Keratinocyte (primary cell): ENCODE results near the gene ERN2. TPM values are rescaled to one million over a fixed set of nuclear protein-coding genes. Genes with fewer than 3 reads are reported as not detected.

Experiments
- DNase-seq: peaks from one replicate; pipeline ENCODE4 v3.0.0-alpha.2; 2011; ENCODE audit warnings: low read depth, missing footprints, low spot score
- FAIRE-seq: peaks from 2 replicates; lab custom pipeline; 2011; peaks lifted over from hg19 to GRCh38; lab: Jason Lieb, UNC
- H2AFZ ChIP-seq: 2 replicates; pipeline ENCODE4 v1.6.0; 2012; ENCODE audit warnings: low read length, control low read depth, inconsistent platforms; ENCODE audit not compliant: control insufficient read depth
- H3K27ac ChIP-seq: 2 replicates; pipeline ENCODE4 v1.5.1; 2011; ENCODE audit warnings: low read length; ENCODE audit not compliant: control insufficient read depth, insufficient read depth
- H3K27me3 ChIP-seq: 3 replicates; pipeline ENCODE4 v1.6.0; 2011; ENCODE audit warnings: low read length; ENCODE audit not compliant: control insufficient read depth, insufficient read depth; ENCODE audit errors: extremely low read depth
- H3K36me3 ChIP-seq, 2 experiments: 2 replicates in 1 of 2; 3 replicates in 1 of 2; pipeline ENCODE4 v1.5.1; 2011; ENCODE audit warnings: low read length in 2 of 2, mild to moderate bottlenecking in 1 of 2; ENCODE audit not compliant: control insufficient read depth in 2 of 2, insufficient read depth in 2 of 2; ENCODE audit errors: extremely low read depth in 1 of 2
- H3K4me1 ChIP-seq: 3 replicates; pipeline ENCODE4 v1.5.1; 2011; ENCODE audit warnings: low read length; ENCODE audit not compliant: control insufficient read depth, insufficient read depth; ENCODE audit errors: extremely low read depth
- H3K4me2 ChIP-seq: 3 replicates; pipeline ENCODE4 v1.6.0; 2011; ENCODE audit warnings: low read depth, low read length; ENCODE audit not compliant: control insufficient read depth, insufficient read depth; ENCODE audit errors: extremely low read depth
- H3K4me3 ChIP-seq, 3 experiments: fragments of 200-600 bp in 1 of 3; sonication (generic) in 1 of 3; 2 replicates in 2 of 3; 3 replicates in 1 of 3; pipeline ENCODE4 v1.5.1; 2011 to 2016; ENCODE audit warnings: low read length in 3 of 3, mild to moderate bottlenecking in 3 of 3, control low read depth in 2 of 3, inconsistent platforms in 1 of 3, low read depth in 1 of 3, mixed read lengths in 1 of 3, mixed run types in 1 of 3, moderate library complexity in 1 of 3; ENCODE audit not compliant: control insufficient read depth in 2 of 3, insufficient read depth in 2 of 3; ENCODE audit errors: extremely low read depth in 1 of 3
- H3K79me2 ChIP-seq: 2 replicates; pipeline ENCODE4 v1.6.0; 2012; ENCODE audit warnings: low read length; ENCODE audit not compliant: control insufficient read depth, insufficient read depth
- H3K9ac ChIP-seq: 3 replicates; pipeline ENCODE4 v1.6.0; 2011; ENCODE audit warnings: low read length; ENCODE audit not compliant: control insufficient read depth, insufficient read depth; ENCODE audit errors: extremely low read depth
- H3K9me1 ChIP-seq: 3 replicates; pipeline ENCODE4 v1.6.0; 2011; ENCODE audit warnings: low read length; ENCODE audit not compliant: control insufficient read depth, insufficient read depth; ENCODE audit errors: extremely low read depth
- H3K9me3 ChIP-seq: 2 replicates; pipeline ENCODE4 v1.5.1; 2012; ENCODE audit warnings: low read depth, low read length; ENCODE audit not compliant: control insufficient read depth
- H4K20me1 ChIP-seq: 3 replicates; pipeline ENCODE4 v1.6.0; 2011; ENCODE audit warnings: low read length; ENCODE audit not compliant: control insufficient read depth, insufficient read depth; ENCODE audit errors: extremely low read depth
- CTCF ChIP-seq, 3 experiments: IDR thresholded peaks in 1 of 3; conservative IDR thresholded peaks in 1 of 3; optimal IDR thresholded peaks in 1 of 3; 2 replicates in 2 of 3; 3 replicates in 1 of 3; pipeline versions ENCODE3 to v1.5.1; 2011; ENCODE audit warnings: low read length in 3 of 3, mild to moderate bottlenecking in 3 of 3, moderate library complexity in 2 of 3, control low read depth in 1 of 3, inconsistent platforms in 1 of 3; ENCODE audit not compliant: insufficient read depth in 2 of 3; ENCODE audit errors: extremely low read depth in 1 of 3
- EZH2 ChIP-seq: IDR thresholded peaks from one replicate; pipeline ENCODE4 v1.6.1; 2012; ENCODE audit warnings: inconsistent platforms, mild to moderate bottlenecking, low read length, moderate library complexity
- dilution Hi-C: fragments of 300-500 bp; cut with MboI; formaldehyde crosslinking; loops from one replicate; pipeline ENCODE4 v1.7.0; 2020; ENCODE audit warnings: low sequenced_read_pairs; ENCODE audit not compliant: extremely low pct_ligation_motif_present
- polyA plus RNA-seq, 5 experiments: library from polyadenylated mRNA; depleted of rRNA in 3 of 5; stranded (reverse) in 3 of 5; stranded (forward) in 1 of 5; unstranded in 1 of 5; fragments of >200 nt; gene quantifications; 1 replicate in 1 of 5; 2 replicates in 3 of 5; 3 replicates in 1 of 5; pipeline versions ENCODE4 v1.2.1 to v1.2.3, GENCODE V29; 2011 to 2012; ENCODE audit warnings: missing spikeins in 2 of 5, low read depth in 1 of 5, low replicate concordance in 1 of 5

Gene ERN2
- polyA plus RNA-seq, 1 donor (not counting 4 experiments of a cell fraction or from before 2014, with no cell fraction given) = not detected

- H3K9me1 ChIP-seq = no peaks in the 10 kb centered on the region
- H3K27ac ChIP-seq = no peak overlapping the region
- H3K9ac ChIP-seq = no peak overlapping the region
- peaks cover 6% of the 10 kb centered on the region for H3K4me1 ChIP-seq
- no peaks in the 10 kb centered on the region for H3K36me3 ChIP-seq
- H4K20me1 ChIP-seq = no peaks in the 10 kb centered on the region
- dilution Hi-C loops = no loop called here
- TF ChIP-seq CTCF (optimal IDR thresholded peaks at IDR 0.05 in 1 of 3, IDR thresholded peaks at IDR 0.05 in 1 of 3, conservative IDR thresholded peaks at IDR 0.05 in 1 of 3; ENCODE audit: extremely low read depth in 1 of 3, insufficient read depth in 2 of 3, low read length in 3 of 3) (no peak), EZH2 (no peak)
- no peak overlapping the region for H2AFZ ChIP-seq
- no peak for FAIRE-seq
- H3K27me3 ChIP-seq = peaks cover 4% of the 10 kb centered on the region
- no peaks in the 10 kb centered on the region for H3K9me3 ChIP-seq
- H3K4me2 ChIP-seq = no peak overlapping the region
- DNase-seq = no peak
- H3K4me3 ChIP-seq = no peak overlapping the region
- no peaks in the 10 kb centered on the region for H3K79me2 ChIP-seq
Observed at GRCh38 chr16:23700509-23700908, 12.5 kb downstream of the ERN2 start.

GRCh38 chr16:23700093-23700492 is 12.9 kb downstream of the ERN2 start:
- Histone ChIP-seq H3K4me1 (peaks cover 6% of the 10 kb centered on the region), H3K79me2 (no peaks in the 10 kb centered on the region), H3K36me3 (no peaks in the 10 kb centered on the region), H3K4me2 (no peak overlapping the region), H2AFZ (no peak overlapping the region), H3K9me3 (no peaks in the 10 kb centered on the region), H4K20me1 (no peaks in the 10 kb centered on the region), H3K9ac (no peak overlapping the region), H3K27me3 (peaks cover 4% of the 10 kb centered on the region), H3K4me3 (no peak overlapping the region), H3K9me1 (no peaks in the 10 kb centered on the region), H3K27ac (no peak overlapping the region)
- dilution Hi-C loops = no loop called here
- DNase-seq (no peak), FAIRE-seq (no peak)
- TF ChIP-seq CTCF (optimal IDR thresholded peaks at IDR 0.05 in 1 of 3, IDR thresholded peaks at IDR 0.05 in 1 of 3, conservative IDR thresholded peaks at IDR 0.05 in 1 of 3; ENCODE audit: extremely low read depth in 1 of 3, insufficient read depth in 2 of 3, low read length in 3 of 3) (no peak), EZH2 (no peak)
